Measurements from ENCODE around the gene CGRRF1. TPM values are rescaled to one million over a fixed set of nuclear protein-coding genes. Genes with fewer than 3 reads are reported as not detected.

Gene CGRRF1
- total and polyA plus RNA-seq, 9 of the 15 experiments (the other 6 are each of a cell fraction or from before 2014, with no cell fraction given): 2.8 to 15.8 (median 4.6) TPM

DNA sequence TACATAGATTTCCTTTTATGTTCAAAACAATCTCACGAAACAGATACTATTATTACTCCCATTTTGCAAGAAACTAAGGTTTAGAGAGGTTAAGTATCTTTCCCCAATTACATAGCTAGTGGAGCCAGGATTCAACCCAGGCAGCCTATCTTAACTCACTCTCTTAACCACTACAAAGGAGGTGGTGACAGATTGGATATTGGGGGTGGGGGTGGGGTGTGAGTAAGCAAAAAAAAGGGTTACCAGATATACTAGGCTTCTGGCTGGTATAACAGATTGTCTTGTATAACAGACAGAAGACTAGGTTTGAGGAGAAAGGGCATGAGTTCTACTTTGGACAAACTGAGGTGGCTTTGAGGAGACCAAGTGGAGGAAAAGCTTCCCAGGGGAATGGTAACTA lies 23.0 kb upstream of the CGRRF1 start (continued):
- TF ChIP-seq, protein P1, sequence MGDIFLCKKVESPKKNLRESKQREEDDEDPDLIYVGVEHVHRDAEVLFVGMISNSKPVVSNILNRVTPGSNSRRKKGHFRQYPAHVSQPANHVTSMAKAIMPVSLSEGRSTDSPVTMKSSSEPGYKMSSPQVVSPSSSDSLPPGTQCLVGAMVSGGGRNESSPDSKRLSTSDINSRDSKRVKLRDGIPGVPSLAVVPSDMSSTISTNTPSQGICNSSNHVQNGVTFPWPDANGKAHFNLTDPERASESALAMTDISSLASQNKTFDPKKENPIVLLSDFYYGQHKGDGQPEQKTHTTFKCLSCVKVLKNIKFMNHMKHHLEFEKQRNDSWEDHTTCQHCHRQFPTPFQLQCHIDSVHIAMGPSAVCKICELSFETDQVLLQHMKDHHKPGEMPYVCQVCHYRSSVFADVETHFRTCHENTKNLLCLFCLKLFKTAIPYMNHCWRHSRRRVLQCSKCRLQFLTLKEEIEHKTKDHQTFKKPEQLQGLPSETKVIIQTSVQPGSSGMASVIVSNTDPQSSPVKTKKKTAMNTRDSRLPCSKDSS (IDR thresholded peaks at IDR 0.05; ENCODE audit: low read depth, partially characterized antibody): no peak
- no peak for TF ChIP-seq PCBP1 (IDR thresholded peaks at IDR 0.05; ENCODE audit: low read depth, low read length, poor library complexity, severe bottlenecking)
- TF ChIP-seq ZFX (CRISPR knock-in tag; IDR thresholded peaks at IDR 0.05): no peak
- no peak for TF ChIP-seq CEBPG (CRISPR knock-in tag; IDR thresholded peaks at IDR 0.05)
- TF ChIP-seq CEBPG (tag; conservative IDR thresholded peaks at IDR 0.05 in 1 of 2, IDR thresholded peaks at IDR 0.05 in 1 of 2): no peak
- no peak for TF ChIP-seq RB1 (IDR thresholded peaks at IDR 0.05; ENCODE audit: low read depth)
- no peak for TF ChIP-seq SIX5 (IDR thresholded peaks at IDR 0.05; ENCODE audit: borderline replicate concordance in 1 of 2, insufficient read depth in 1 of 2, low read depth in 1 of 2, low read length in 2 of 2)
- TF ChIP-seq PHB2 (IDR thresholded peaks at IDR 0.05; ENCODE audit: low read depth): no peak
- no peak for TF ChIP-seq ZNF507 (tag; conservative IDR thresholded peaks at IDR 0.05)
- TF ChIP-seq, protein P2, sequence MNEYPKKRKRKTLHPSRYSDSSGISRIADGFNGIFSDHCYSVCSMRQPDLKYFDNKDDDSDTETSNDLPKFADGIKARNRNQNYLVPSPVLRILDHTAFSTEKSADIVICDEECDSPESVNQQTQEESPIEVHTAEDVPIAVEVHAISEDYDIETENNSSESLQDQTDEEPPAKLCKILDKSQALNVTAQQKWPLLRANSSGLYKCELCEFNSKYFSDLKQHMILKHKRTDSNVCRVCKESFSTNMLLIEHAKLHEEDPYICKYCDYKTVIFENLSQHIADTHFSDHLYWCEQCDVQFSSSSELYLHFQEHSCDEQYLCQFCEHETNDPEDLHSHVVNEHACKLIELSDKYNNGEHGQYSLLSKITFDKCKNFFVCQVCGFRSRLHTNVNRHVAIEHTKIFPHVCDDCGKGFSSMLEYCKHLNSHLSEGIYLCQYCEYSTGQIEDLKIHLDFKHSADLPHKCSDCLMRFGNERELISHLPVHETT (CRISPR knock-in tag; conservative IDR thresholded peaks at IDR 0.05 in 1 of 2, IDR thresholded peaks at IDR 0.05 in 1 of 2): no peak
- no peak for TF ChIP-seq PML (IDR thresholded peaks at IDR 0.05; ENCODE audit: low read length)
- no peak for TF ChIP-seq MED1 (CRISPR knock-in tag; IDR thresholded peaks at IDR 0.05; ENCODE audit: borderline replicate concordance)
- TF ChIP-seq FOXM1 (IDR thresholded peaks at IDR 0.05; ENCODE audit: low read depth): no peak
- no peak for TF ChIP-seq FOXM1 (CRISPR knock-in tag; IDR thresholded peaks at IDR 0.05; ENCODE audit: low read depth)
- no peak for TF ChIP-seq RAD21 (CRISPR knock-in tag; conservative IDR thresholded peaks at IDR 0.05 in 1 of 2, IDR thresholded peaks at IDR 0.05 in 1 of 2)
- TF ChIP-seq EHMT2 (IDR thresholded peaks at IDR 0.05): no peak
- TF ChIP-seq ZNF212 (CRISPR knock-in tag; IDR thresholded peaks at IDR 0.05): no peak
- no peak for TF ChIP-seq ZNF133 (CRISPR knock-in tag; IDR thresholded peaks at IDR 0.05)
- peak; percentile 72 for TF ChIP-seq MAFF (IDR thresholded peaks at IDR 0.05; ENCODE audit: low read length)
- TF ChIP-seq RCOR1 (IDR thresholded peaks at IDR 0.05; ENCODE audit: borderline replicate concordance in 1 of 2, low read depth in 2 of 2, low read length in 2 of 2): peak; percentile 64 to 89
- no peak for TF ChIP-seq SMARCB1 (IDR thresholded peaks at IDR 0.05; ENCODE audit: insufficient read length, low read depth)
- no peak for TF ChIP-seq MTF1 (CRISPR knock-in tag; IDR thresholded peaks at IDR 0.05; ENCODE audit: borderline replicate concordance)
- TF ChIP-seq RFX5 (IDR thresholded peaks at IDR 0.05; ENCODE audit: low read depth, low read length): no peak
- TF ChIP-seq, protein P3, sequence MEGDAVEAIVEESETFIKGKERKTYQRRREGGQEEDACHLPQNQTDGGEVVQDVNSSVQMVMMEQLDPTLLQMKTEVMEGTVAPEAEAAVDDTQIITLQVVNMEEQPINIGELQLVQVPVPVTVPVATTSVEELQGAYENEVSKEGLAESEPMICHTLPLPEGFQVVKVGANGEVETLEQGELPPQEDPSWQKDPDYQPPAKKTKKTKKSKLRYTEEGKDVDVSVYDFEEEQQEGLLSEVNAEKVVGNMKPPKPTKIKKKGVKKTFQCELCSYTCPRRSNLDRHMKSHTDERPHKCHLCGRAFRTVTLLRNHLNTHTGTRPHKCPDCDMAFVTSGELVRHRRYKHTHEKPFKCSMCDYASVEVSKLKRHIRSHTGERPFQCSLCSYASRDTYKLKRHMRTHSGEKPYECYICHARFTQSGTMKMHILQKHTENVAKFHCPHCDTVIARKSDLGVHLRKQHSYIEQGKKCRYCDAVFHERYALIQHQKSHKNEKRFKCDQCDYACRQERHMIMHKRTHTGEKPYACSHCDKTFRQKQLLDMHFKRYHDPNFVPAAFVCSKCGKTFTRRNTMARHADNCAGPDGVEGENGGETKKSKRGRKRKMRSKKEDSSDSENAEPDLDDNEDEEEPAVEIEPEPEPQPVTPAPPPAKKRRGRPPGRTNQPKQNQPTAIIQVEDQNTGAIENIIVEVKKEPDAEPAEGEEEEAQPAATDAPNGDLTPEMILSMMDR (IDR thresholded peaks at IDR 0.05 in 2 of 3, conservative IDR thresholded peaks at IDR 0.05 in 1 of 3; ENCODE audit: insufficient read depth in 2 of 3, low read depth in 1 of 3, low read length in 3 of 3): no peak

All from K562 (cell line).